GM19467 (cell line): ENCODE data around the gene NAGK.
"Not testable (repeated sequence)": the region's sequence is repeated elsewhere in the genome, so short reads cannot be mapped to it uniquely, and the experiment has no call there.

ENCODE experiments used
- ATAC-seq: cut with Tn5 transposase; IDR thresholded peaks from one replicate; pipeline ENCODE4 v1.9.1; 2021; ENCODE audit warnings: mild to moderate bottlenecking, moderate library complexity; ENCODE audit not compliant: unreplicated experiment

NAGK gene

DNA sequence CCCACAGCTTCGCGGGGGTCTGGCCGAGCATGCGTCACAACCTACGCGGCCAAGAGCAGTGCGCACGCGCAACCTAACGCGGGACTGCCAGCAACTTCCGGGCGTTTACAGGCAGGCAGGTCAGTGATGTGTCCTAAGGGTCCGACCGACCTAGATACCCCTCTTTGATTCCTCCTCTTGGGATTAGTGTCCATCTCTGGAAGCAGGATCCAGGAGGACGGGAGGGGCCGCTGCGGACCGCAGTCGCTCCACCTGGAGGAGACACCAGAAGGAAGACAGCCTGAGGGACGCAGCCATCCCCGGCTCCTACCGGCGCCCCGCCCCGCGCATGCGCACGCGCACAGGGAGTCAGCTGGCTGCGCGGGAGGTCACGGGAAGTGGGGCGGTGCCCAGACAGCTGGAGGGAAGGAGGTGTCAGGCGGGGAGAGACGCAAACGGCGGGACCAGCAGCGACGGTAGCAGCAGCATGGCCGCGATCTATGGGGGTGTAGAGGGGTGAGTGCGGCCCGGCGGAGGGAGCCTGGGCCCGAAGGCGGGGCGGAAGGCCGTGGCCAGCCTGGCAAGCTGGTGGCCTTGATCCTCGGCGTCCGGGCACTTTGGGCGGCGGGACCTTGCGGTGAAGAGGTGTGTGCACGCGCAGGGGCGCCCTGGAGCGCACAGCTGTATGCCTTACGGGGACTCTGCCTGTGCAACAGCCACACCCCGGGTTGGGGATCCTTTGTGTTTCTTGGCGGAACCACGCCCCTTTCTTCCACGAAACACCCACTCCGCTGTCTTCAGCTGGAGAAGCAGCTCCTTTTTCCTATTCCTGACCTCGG is at the start of gene NAGK:
NAGK (plus strand) TSS at position 431 of the 818 bp plus-strand sequence; CDS start at position 467, 36 bp downstream.
- ATAC-seq: peak; percentile 62

DNA sequence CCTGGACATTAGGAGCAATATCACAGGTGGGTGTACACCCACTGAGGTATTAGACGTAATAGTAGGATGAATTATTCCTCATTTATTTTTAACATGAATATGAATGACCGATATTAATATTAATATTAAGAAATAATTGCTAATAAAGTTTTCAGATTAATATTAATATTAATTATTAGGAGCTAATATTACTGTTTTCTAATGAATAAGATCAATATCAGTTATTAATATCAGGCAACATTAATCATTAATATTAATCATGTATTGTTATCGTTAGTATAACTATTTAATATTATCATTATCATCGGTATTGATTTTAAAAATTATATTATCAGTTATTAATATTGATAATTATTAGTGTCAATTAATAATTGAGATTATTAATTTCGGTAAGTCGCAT is 48.5 kb upstream of the NAGK start:
- ATAC-seq: not testable (repeated sequence)

- ATAC-seq: not testable (repeated sequence)
Measured at GRCh38 chr2:71021394-71021793, 47.1 kb upstream of the NAGK start.

GRCh38 chr2:71023553-71024243 is 44.8 kb upstream of the NAGK start:
- ATAC-seq: not testable (repeated sequence)

GRCh38 chr2:71036296-71036695 is 32.2 kb upstream of the NAGK start:
- not testable (repeated sequence) for ATAC-seq

GRCh38 chr2:71042287-71042686 is 26.2 kb upstream of the NAGK start:
- ATAC-seq: no peak

DNA sequence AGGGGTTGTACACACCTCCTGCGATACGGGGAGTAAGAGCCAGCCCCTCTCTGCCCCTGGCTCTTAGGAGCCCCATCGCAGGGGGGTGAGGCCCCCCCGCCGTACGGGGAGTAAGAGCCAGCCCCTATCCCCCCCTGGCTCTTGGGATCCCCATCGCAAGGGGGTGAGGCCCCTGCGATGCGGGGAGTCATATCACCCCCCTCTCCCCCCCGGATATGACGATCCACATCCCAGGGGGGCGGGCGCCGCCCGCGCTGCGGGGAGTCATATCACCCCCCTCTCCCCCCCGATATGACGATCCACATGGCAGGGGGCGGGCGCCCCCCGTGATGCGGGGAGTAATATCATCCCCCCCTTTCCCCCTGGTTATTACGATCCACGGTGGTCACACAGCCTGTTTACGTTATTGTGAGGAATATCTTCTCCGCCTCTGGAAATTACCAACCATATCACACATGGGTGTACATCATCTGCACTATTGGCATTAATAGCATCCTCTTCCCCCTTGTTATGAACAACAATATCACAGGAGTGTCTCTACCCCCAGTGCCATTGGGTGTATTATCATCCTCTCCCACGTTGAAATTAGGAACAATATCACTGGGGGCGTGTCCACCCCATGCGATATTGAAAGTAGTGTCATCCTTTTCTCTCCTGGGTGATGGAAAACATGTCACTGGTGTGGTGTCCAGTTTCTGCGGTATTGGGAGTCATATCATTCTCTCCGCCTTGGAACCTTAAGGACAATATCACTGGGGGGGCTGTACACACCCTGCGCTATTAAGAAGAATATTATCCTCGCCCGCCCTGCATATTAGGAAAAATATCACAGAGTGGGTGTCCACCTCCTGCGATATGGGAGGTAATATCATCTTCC is 24.7 kb upstream of the NAGK start:
- ATAC-seq: no peak

- ATAC-seq: no peak
Measured at GRCh38 chr2:71045151-71045550, 23.3 kb upstream of the NAGK start.

DNA sequence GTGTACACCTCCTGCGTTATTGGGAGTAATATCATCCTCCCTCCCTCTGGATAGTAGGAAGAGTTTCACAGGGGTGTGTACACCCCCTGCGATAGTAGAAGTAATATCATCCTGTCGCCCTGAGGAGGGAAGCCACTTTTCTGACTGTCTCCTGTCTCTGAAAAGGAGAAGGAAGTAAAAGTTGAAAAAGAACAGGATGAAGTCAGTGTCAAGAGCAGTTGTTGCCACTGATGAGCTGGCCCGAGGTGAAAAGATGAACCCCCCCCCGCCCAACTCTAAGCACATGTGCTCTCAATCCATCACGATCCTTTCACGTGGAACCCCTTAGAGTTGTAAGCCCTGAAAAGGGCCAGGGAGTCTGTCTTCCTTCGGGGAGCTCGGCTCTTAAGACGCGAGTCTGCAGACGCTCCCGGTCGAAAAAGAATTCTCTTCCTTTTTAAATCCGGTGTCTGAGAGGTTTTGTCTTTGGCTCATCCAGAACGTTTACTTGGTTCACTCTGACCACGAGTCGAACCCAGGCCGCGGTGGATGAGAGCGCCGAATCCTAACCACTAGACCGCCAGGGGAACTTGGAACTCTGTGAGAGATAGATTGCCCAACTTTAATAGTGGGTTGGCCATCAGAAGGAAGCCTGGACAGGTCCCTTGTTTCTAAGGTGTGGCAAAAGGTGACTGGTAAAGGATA is 22.4 kb upstream of the NAGK start:
- ATAC-seq: no peak

DNA sequence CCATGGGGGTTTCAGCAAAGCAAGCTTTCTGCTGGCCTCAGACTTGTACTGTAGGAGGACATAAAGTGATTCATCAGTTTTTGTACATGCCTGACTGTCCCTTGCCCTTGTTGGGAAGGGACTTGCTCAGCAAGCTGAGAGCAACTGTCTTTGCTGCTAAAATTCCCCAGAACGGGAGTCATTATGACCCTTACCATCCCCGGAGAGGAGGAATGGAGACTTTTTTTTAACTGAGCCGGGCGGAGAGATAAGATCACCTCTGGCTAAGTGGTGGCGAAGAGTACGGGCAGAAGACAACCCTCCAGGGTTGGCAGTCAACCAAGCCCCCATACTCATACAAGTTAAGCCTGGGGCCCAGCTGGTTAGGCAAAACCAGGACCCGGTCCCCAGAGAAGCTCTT is 20.4 kb upstream of the NAGK start:
- ATAC-seq: no peak

DNA sequence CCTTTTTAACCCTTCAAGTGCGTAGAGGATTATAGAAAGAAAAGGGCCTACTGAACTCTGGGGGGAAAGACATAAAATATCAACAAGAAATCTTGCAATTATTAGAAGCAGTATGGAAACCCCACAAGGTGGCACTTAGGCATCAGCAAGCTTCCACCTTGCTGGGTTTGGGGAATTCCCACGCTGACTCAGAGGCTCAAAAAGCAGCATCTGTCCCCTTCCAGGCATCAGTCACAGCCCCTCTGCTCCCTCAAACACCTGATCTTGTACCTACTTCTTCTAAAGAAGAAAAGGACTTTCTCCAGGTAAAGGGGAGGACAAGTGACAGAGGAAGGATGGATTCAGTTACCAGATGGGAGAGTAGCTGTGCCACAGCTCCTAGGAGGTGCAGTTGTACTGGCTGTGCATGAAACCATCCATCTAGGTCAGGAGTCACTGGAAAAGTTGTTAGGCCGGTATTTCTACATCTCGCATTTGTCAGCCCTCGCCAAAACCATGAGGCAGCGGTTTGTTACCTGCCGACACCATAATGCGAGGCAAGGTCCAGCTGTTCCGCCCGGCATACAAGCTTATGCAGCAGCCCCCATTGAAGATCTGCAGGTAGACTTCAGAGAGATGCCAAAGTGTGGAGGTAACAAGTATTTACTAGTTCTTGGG is 18.6 kb upstream of the NAGK start:
- ATAC-seq: not testable (repeated sequence)

- ATAC-seq: not testable (repeated sequence)
Measured at GRCh38 chr2:71055206-71055740, 13.2 kb upstream of the NAGK start.

DNA sequence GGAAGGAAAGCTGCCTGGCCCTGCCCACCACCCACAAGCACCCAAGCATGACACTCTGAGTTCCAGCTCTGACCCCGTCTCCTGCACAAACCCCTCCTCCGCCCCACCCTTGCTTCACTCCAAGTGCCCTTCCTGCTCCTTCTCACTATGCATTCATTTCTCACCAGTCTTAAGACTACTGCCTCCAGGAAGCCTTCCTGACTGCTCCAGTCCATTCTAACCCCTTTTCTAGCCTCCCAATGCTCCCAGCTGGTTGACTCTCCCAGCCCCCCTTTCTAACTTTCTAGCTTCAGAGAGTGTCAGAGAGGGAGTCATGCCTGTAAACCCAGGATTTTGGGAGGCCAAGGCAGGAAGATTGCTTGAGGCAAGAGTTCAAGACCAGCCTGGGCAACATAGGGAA is 8.2 kb upstream of the NAGK start:
- ATAC-seq: no peak

DNA sequence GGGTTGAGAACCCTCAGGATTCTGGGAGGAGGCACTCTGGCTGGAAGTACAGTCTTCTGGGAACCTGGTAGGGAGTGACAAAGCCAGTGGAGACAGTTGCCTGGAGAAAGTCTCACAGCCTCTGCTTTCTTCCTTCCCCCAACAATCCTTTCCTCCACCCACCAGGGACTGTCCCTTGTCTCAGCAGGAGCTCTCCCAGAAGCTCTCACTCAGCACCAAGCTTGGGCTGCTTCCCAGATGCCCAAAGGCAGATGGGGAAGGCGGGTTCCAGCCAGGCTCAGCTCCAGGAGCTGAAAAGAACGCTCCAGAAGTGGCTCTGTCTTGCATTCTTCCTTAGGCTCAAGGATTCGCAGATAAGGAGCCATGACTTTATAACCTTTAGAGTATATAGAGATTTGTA is 7.6 kb upstream of the NAGK start:
- no peak for ATAC-seq

DNA sequence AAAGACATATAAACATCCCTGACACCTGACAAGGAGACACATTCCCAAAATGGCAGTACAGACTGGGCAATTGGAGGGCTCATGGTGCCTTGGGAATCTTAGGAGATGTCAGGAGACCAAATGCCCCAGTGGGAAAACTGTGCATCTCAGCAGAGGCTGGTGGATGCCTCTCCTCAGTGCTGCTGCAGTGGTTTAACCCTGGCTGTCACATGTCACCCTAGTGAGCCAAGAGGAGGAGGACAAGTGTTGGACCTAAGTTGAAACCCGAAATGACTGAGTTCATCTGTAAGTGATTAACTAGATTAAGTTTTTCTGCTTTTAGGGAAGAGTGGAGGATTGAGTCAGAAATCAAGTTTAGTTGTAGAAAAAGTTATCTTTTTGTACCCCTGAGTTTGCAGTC is 5.2 kb upstream of the NAGK start:
- no peak for ATAC-seq

- no peak for ATAC-seq
Measured at GRCh38 chr2:71064110-71064611, 4.3 kb upstream of the NAGK start.

DNA sequence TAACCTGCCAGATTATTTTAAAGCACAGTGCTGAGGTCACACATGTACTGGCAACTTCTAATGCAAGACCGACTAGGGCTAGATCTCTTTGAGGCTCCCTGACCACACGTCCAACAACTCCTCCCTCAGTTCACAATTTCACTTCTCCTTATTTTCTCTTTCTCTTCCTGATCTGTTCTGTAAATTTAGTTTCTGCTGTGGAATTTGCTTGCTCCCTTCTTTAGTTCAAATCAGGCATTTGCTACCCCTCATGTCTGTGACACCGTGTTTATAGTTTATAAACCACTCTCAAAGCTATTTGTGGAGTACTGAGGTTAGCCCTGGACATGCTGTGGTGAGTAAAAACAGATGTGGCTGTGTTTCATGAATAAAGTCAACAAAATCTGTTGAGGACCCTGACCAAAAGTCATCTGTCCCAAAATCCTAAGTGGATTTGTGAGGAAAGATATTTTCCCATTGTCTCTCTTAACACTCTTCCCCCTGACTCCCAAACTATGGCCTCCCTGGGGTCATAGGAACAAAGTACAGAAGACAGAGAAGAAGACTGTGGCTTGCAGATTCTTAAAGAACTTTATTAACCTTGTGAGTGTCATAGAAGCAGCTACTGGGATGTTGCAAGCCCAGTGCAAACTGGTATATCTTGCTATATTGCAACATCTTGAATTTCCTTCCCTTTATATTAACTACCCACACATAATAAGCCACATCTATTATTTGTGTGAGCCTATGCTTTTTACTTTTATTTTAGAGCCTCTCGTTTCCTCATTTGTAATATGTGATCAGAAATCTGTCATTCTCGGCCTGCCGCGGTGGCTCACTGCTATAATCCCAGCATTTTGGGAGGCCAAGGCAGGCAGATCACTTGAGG is 3.5 kb upstream of the NAGK start:
- no peak for ATAC-seq

DNA sequence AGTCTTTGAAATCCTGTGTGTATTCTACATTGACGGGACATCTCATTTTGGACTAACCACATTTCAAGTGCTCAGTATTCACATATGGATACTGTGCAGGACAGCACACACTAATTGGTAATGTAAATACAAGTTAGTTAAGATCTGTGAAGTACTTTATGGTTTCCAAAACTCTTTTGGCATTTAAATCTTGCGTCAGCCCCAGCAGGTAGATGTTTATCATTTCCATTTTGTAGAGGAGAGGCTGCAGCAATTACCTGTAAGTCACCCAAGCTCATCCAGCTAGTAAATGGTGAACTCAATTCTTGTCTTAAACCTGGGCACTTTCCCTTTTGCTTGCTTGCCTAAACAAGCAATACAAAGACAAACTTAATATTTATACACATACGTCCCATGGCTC is 1.6 kb upstream of the NAGK start:
- ATAC-seq: no peak
